CD4-positive, alpha-beta memory T cell (primary cell): ENCODE measurements around the gene TTC28. TPM values are rescaled to one million over a fixed set of nuclear protein-coding genes. Genes with fewer than 3 reads are reported as not detected.

Experiments
- CTCF ChIA-PET: fragments of 350-600 bp; sonication (Branson Sonifier 250); formaldehyde crosslinking; loops from one replicate; lab custom pipeline; 2021; ENCODE audit warnings: inconsistent platforms; ENCODE audit not compliant: partially characterized antibody; lab: Charles Lee
- POLR2A ChIA-PET: fragments of 350-600 bp; sonication (Branson Sonifier 250); formaldehyde crosslinking; loops from one replicate; lab custom pipeline; 2021; ENCODE audit not compliant: partially characterized antibody; lab: Charles Lee
- DNase-seq, 5 donors: peaks; one replicate each; pipeline versions ENCODE4 v3.0.0 to v3.0.0-alpha.2; 2020 to 2022; ENCODE audit warnings: mixed read lengths in 1 of 5
- H3K27ac ChIP-seq: one replicate; pipeline ENCODE4 v1.7.0; 2013; ENCODE audit warnings: low read depth, low read length
- H3K27me3 ChIP-seq: 2 replicates; pipeline ENCODE4 v1.7.0; 2013; ENCODE audit warnings: mild to moderate bottlenecking, low read length, moderate library complexity; ENCODE audit not compliant: insufficient read depth
- H3K36me3 ChIP-seq: 2 replicates; pipeline ENCODE4 v1.7.0; 2013; ENCODE audit warnings: mild to moderate bottlenecking, low read length, moderate library complexity; ENCODE audit not compliant: insufficient read depth
- H3K4me1 ChIP-seq: 2 replicates; pipeline ENCODE4 v1.7.0; 2013; ENCODE audit warnings: mild to moderate bottlenecking, low read length, moderate library complexity; ENCODE audit not compliant: insufficient read depth
- H3K4me3 ChIP-seq, 2 donors: one replicate each; pipeline ENCODE4 v1.7.0; 2013; ENCODE audit warnings: low read length in 2 of 2, mild to moderate bottlenecking in 1 of 2
- H3K9me3 ChIP-seq, 2 donors: one replicate each; pipeline ENCODE4 v1.7.0; 2013; ENCODE audit warnings: low read length in 2 of 2, control low read depth in 1 of 2; ENCODE audit not compliant: control insufficient read depth in 1 of 2
- H3K27ac Mint-ChIP-seq, 7 donors: one replicate each; pipeline ENCODE4 v1.8.0; 2020 to 2021; ENCODE audit warnings: mixed read lengths in 7 of 7, mild to moderate bottlenecking in 6 of 7, inconsistent platforms in 3 of 7, moderate library complexity in 3 of 7
- H3K27me3 Mint-ChIP-seq, 2 donors: one replicate each; pipeline ENCODE4 v1.8.0; 2020 to 2021; ENCODE audit warnings: mixed read lengths in 2 of 2
- H3K36me3 Mint-ChIP-seq, 2 donors: one replicate each; pipeline ENCODE4 v1.8.0; 2020 to 2021; ENCODE audit warnings: mixed read lengths in 2 of 2, inconsistent platforms in 1 of 2, mild to moderate bottlenecking in 1 of 2
- H3K4me1 Mint-ChIP-seq, 4 donors: one replicate each; pipeline ENCODE4 v1.8.0; 2020 to 2021; ENCODE audit warnings: mixed read lengths in 4 of 4, mild to moderate bottlenecking in 1 of 4
- H3K4me3 Mint-ChIP-seq, 8 donors: one replicate each; pipeline ENCODE4 v1.8.0; 2020 to 2021; ENCODE audit warnings: mixed read lengths in 8 of 8, mild to moderate bottlenecking in 7 of 8, moderate library complexity in 6 of 8, inconsistent platforms in 3 of 8
- H3K9me3 Mint-ChIP-seq, 8 donors: one replicate each; pipeline ENCODE4 v1.8.0; 2020 to 2021; ENCODE audit warnings: mixed read lengths in 8 of 8, mild to moderate bottlenecking in 5 of 8, inconsistent platforms in 3 of 8, moderate library complexity in 1 of 8
- intact Hi-C: fragments of 100-400 bp; cut with micrococcal nuclease; formaldehyde crosslinking; loops from one replicate; pipeline ENCODE4 v1.15.1; 2023
- polyA plus RNA-seq, 2 donors: library from polyadenylated mRNA; unstranded; fragments of 300-500 nt; fragmentation: Illumina TruSeq; gene quantifications; one replicate each; pipeline ENCODE4 v1.2.3, GENCODE V29; 2021
- total RNA-seq, 2 experiments: library from RNA; stranded (reverse); gene quantifications; one replicate each; pipeline ENCODE4 v1.2.3, GENCODE V29; 2021

TTC28 gene
- total and polyA plus RNA-seq, 4 experiments from 2014 or later: 0.50 to 1.7 (median 1.6) TPM; not detected in 1

DNA sequence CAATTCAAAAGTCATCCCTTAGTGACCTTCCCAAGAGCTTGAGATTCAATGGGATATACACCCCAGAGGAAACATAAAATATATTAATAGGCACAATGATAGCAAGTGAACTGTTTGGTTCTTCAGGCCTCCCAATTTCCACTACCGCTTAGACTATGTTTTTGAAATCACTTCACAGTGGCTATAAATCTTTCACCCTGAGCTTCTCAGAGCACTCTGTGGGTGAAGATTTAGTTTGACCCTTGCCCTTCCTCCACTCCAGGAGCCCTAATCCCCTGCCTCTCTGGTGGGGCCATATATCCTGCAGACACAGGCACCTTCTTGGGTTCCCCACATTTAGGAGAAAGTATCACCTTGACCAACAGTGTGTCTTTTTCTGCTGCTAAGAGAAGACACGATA is 573.7 kb downstream of the TTC28 start:
- Mint-ChIP-seq H3K4me3 (no peak overlapping the region), H3K9me3 (no peaks in the 10 kb centered on the region), H3K27ac (no peak overlapping the region), H3K4me1 (no peaks in the 10 kb centered on the region), H3K36me3 (no peaks in the 10 kb centered on the region), H3K27me3 (no peaks in the 10 kb centered on the region)
- ChIA-PET CTCF (no interaction called here), POLR2A (no interaction called here)
- intact Hi-C loops: no loop called here
- no peaks in the 10 kb centered on the region for H3K36me3 ChIP-seq
- H3K27ac ChIP-seq: no peak overlapping the region
- H3K4me1 ChIP-seq: no peaks in the 10 kb centered on the region
- no peak for DNase-seq
- H3K9me3 ChIP-seq: no peaks in the 10 kb centered on the region
- H3K27me3 ChIP-seq: no peaks in the 10 kb centered on the region
- H3K4me3 ChIP-seq: no peak overlapping the region

DNA sequence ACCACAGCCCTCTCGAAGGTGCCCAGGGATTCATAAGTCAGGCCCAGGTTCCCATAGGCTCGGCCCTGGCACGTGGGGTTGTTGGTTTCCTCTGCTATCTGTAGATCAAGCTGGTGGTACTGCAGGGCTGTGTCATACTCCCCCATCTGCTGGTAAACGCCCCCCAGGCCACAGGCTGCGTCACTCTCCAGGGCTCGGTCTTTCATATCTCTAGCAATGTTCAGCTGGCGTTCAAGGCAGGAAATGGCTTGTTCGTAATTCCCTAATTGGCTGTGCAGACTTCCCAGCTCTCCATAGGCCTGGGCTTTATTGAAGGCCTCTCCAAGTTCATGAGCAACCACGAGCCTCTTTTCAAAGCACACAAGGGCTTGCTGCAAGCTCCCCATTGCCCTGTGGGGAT is 574.2 kb downstream of the TTC28 start:
- Histone ChIP-seq H3K4me1 (no peaks in the 10 kb centered on the region), H3K9me3 (no peaks in the 10 kb centered on the region), H3K27ac (no peak overlapping the region), H3K27me3 (no peaks in the 10 kb centered on the region), H3K36me3 (no peaks in the 10 kb centered on the region), H3K4me3 (no peak overlapping the region)
- Mint-ChIP-seq H3K4me3 (no peak overlapping the region), H3K9me3 (no peaks in the 10 kb centered on the region), H3K27me3 (no peaks in the 10 kb centered on the region), H3K4me1 (no peaks in the 10 kb centered on the region), H3K27ac (no peak overlapping the region), H3K36me3 (no peaks in the 10 kb centered on the region)
- ChIA-PET POLR2A (no interaction called here), CTCF (no interaction called here)
- DNase-seq: no peak
- intact Hi-C loops: no loop called here

DNA sequence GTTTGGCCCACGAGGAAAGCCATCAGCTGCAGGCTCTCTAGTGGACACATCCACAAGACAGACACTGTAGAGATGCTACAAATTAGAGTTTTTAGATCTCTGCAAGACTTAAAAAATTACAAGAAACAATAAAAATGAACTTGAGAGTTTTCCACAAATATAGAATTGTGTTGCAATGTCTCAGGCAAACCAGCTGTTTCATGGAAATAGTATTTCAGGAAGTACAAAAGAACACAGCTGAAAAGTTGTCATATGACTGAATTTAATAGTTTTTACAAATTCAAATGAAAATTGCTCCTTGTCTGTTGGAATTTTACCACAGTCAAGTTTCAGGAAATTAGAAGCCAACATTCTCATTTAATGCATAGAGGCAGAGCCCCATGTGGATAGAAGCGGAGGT is 576.0 kb downstream of the TTC28 start:
- Mint-ChIP-seq H3K4me3 (no peak overlapping the region), H3K27ac (no peak overlapping the region), H3K4me1 (no peaks in the 10 kb centered on the region), H3K9me3 (no peaks in the 10 kb centered on the region), H3K27me3 (no peaks in the 10 kb centered on the region), H3K36me3 (no peaks in the 10 kb centered on the region)
- intact Hi-C loops: no loop called here
- DNase-seq: no peak
- Histone ChIP-seq H3K4me3 (no peak overlapping the region), H3K27ac (no peak overlapping the region), H3K9me3 (no peaks in the 10 kb centered on the region), H3K27me3 (no peaks in the 10 kb centered on the region), H3K36me3 (no peaks in the 10 kb centered on the region), H3K4me1 (no peaks in the 10 kb centered on the region)
- ChIA-PET CTCF (no interaction called here), POLR2A (no interaction called here)

DNA sequence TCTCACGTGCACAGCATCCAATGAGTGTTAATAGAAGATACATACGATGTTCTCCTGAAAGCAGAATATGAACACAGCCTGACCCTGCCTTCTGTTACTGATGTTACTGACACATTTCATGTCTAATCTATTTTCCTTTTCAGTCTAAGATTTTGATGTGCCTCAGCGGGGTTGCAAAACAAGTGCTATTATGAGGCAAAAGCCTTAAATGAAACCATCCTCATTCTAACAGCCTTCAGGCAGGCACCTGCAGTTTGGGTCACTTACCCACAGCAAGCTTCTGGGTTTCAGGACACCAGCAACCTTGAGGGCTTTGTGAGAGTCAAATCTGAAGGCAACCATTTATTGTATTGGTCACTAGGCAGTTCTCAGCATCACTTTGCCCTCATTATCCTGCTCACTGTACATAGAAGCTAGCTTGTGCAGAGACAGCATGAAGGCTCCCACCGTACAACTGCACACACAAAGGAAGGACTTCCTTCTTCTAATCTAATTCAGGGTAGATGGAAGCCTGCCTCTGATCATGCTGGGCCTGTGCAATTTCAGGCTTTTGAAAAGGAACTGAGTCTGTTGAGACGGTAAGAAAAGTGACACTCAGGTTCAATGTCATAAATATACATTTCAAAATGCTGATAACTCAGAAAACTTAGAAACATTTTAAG is 577.4 kb downstream of the TTC28 start:
- no peaks in the 10 kb centered on the region for H3K4me1 Mint-ChIP-seq
- H3K27me3 ChIP-seq: no peaks in the 10 kb centered on the region
- H3K36me3 Mint-ChIP-seq: no peaks in the 10 kb centered on the region
- POLR2A ChIA-PET: no interaction called here
- no peaks in the 10 kb centered on the region for H3K9me3 Mint-ChIP-seq
- intact Hi-C loops: no loop called here
- no peak overlapping the region for H3K27ac Mint-ChIP-seq
- H3K4me3 ChIP-seq: no peak overlapping the region
- DNase-seq: no peak
- no peaks in the 10 kb centered on the region for H3K4me1 ChIP-seq
- H3K4me3 Mint-ChIP-seq: no peak overlapping the region
- no peaks in the 10 kb centered on the region for H3K36me3 ChIP-seq
- H3K27ac ChIP-seq: no peak overlapping the region
- CTCF ChIA-PET: no interaction called here
- no peaks in the 10 kb centered on the region for H3K9me3 ChIP-seq
- no peaks in the 10 kb centered on the region for H3K27me3 Mint-ChIP-seq

DNA sequence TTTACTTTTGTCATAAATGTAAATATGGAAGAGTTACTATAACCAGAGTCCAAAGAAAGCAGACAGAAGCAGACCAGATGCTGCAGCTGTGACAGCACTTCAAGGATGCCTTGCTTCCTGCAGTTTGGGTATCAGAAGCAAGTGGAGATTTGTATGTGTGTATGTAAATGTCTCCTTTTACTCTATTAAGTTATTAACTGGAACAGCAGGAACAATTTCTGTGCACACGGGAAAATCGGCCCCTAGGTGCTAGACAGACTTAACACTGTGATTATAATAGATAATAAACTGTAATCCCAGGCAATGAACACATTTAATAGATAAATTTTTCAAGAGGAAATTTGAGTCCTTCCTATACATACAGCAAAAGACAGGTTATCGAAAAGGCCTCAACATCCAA is 582.0 kb downstream of the TTC28 start:
- Mint-ChIP-seq H3K4me3 (no peak overlapping the region), H3K36me3 (no peaks in the 10 kb centered on the region), H3K27me3 (no peaks in the 10 kb centered on the region), H3K27ac (no peak overlapping the region), H3K4me1 (no peaks in the 10 kb centered on the region), H3K9me3 (no peaks in the 10 kb centered on the region)
- Histone ChIP-seq H3K27ac (no peak overlapping the region), H3K4me3 (no peak overlapping the region), H3K27me3 (no peaks in the 10 kb centered on the region), H3K36me3 (no peaks in the 10 kb centered on the region), H3K4me1 (no peaks in the 10 kb centered on the region), H3K9me3 (no peaks in the 10 kb centered on the region)
- no peak for DNase-seq
- POLR2A ChIA-PET: no interaction called here
- intact Hi-C loops: no loop called here
- CTCF ChIA-PET: no interaction called here

DNA sequence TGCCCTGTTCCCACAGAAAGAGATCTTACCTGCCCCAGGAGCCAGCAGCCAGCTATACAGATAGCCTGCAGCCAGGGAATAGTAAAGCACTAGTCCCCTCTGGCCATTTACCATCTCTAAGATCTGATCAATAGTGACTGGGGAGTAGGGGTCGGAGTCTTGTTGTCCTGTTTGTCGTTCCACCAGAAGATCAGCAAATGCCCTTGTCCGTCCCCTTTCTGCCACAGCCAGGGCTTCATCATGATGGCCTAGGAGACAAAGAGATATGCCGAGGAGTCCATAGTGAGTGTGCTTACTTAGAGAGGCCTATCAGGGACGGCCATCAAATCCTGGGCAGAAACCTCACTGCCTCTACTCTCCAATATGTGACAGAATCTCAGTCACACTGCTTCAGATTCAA is 583.5 kb downstream of the TTC28 start:
- no peak overlapping the region for H3K4me3 ChIP-seq
- no peaks in the 10 kb centered on the region for H3K9me3 Mint-ChIP-seq
- POLR2A ChIA-PET: no interaction called here
- CTCF ChIA-PET: no interaction called here
- no peak overlapping the region for H3K27ac ChIP-seq
- H3K36me3 ChIP-seq: no peaks in the 10 kb centered on the region
- no peaks in the 10 kb centered on the region for H3K27me3 ChIP-seq
- H3K27ac Mint-ChIP-seq: no peak overlapping the region
- no peaks in the 10 kb centered on the region for H3K4me1 ChIP-seq
- H3K36me3 Mint-ChIP-seq: no peaks in the 10 kb centered on the region
- H3K4me1 Mint-ChIP-seq: no peaks in the 10 kb centered on the region
- no peak for DNase-seq
- no peak overlapping the region for H3K4me3 Mint-ChIP-seq
- intact Hi-C loops: no loop called here
- H3K27me3 Mint-ChIP-seq: no peaks in the 10 kb centered on the region
- H3K9me3 ChIP-seq: no peaks in the 10 kb centered on the region

DNA sequence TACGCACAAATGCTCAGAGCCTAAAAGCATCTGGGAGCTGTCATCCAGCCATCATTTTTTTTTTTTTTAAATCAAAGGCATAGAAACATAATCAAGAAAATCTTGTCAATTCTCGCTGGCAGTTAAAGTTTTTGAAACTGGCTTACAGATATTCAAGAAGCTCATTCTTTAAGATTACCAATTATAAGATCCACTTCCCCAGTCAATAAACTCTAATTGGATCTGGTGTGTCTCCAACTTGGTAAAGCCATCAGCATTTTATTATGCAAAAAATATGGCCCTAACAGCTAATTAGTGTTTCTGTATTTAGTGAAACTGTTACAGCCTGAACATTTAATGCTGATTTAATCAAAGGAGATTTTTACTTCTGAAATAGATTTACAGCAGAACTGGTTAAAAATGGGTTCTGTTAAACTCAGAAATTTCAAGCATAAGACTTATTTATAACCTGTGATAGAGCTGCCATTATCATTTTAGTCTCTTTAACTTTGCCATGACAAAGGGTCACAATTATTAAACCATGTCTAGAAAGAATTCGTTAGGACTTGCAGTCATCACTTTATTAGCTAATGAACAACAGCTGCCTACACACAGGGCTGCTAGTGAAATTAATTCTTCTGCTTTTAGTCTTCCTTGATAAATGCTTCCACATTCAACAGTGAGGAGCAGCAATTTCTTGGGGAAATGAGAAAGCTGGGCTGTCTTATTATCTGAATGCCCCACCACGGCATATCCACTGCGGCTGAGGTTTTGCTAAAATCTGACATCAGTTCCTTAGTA is 584.1 kb downstream of the TTC28 start:
- no peaks in the 10 kb centered on the region for H3K9me3 ChIP-seq
- ChIA-PET CTCF (no interaction called here), POLR2A (no interaction called here)
- Mint-ChIP-seq H3K4me3 (no peak overlapping the region), H3K4me1 (no peaks in the 10 kb centered on the region), H3K36me3 (no peaks in the 10 kb centered on the region), H3K27ac (no peak overlapping the region), H3K27me3 (no peaks in the 10 kb centered on the region), H3K9me3 (no peaks in the 10 kb centered on the region)
- no peaks in the 10 kb centered on the region for H3K36me3 ChIP-seq
- H3K4me3 ChIP-seq: no peak overlapping the region
- no peaks in the 10 kb centered on the region for H3K27me3 ChIP-seq
- no peak for DNase-seq
- intact Hi-C loops: no loop called here
- H3K4me1 ChIP-seq: no peaks in the 10 kb centered on the region
- H3K27ac ChIP-seq: no peak overlapping the region
